Measurements from ENCODE around the gene KCNA4.

GRCh38 chr11:30041171-30041570 is 24.3 kb upstream of the KCNA4 start:
- no peak for TF ChIP-seq CTCF (IDR thresholded peaks at IDR 0.05)
- no peak for TF ChIP-seq POLR2AphosphoS5 (IDR thresholded peaks at IDR 0.05)
- no peak for TF ChIP-seq EP300 (IDR thresholded peaks at IDR 0.05)

All from gastroesophageal sphincter (tissue), 3 donors.